T-helper 2 cell treated with Interferon-gamma antibody and Interleukin-4, amounts not matched to agents 100 ng/mL and 5 ng/mL, for 36 hours (primary cell): ENCODE data around the gene PIP5K1A. TPM values are rescaled to one million over a fixed set of nuclear protein-coding genes. Genes with fewer than 3 reads are reported as not detected.

ENCODE experiments used
- intact Hi-C: fragments of 100-400 bp; cut with micrococcal nuclease; formaldehyde crosslinking; loops from one replicate; pipeline ENCODE4 v1.15.1; 2023
- total RNA-seq: library from RNA; stranded (reverse); gene quantifications from 2 replicates; pipeline ENCODE4 v1.2.3, GENCODE V29; 2022

The PIP5K1A gene
- total RNA-seq, 1 donor from 2014 or later = 68.5 TPM

- intact Hi-C loops = no loop called here
Observed at GRCh38 chr1:151286619-151287340, 88.4 kb downstream of the PIP5K1A start.

- intact Hi-C loops = no loop called here
Observed at GRCh38 chr1:151287341-151287699, 89.0 kb downstream of the PIP5K1A start.

GRCh38 chr1:151287767-151288500 is 89.6 kb downstream of the PIP5K1A start:
- intact Hi-C loops = no loop called here

- intact Hi-C loops = no loop called here
Observed at GRCh38 chr1:151288502-151288901, 90.2 kb downstream of the PIP5K1A start.

- intact Hi-C loops = no loop called here
Observed at GRCh38 chr1:151289080-151289935, 91.0 kb downstream of the PIP5K1A start.

- intact Hi-C loops = no loop called here
Observed at GRCh38 chr1:151289991-151290708, 91.8 kb downstream of the PIP5K1A start.

- intact Hi-C loops = no loop called here
Observed at GRCh38 chr1:151290709-151291303, 92.5 kb downstream of the PIP5K1A start.

GRCh38 chr1:151292207-151293030 is 94.1 kb downstream of the PIP5K1A start:
- intact Hi-C loops = no loop called here

GRCh38 chr1:151293093-151293492 is 94.7 kb downstream of the PIP5K1A start:
- intact Hi-C loops = no loop called here

- intact Hi-C loops = no loop called here
Observed at GRCh38 chr1:151294742-151295462, 96.5 kb downstream of the PIP5K1A start.

Other genes with a start within 250 kb of the PIP5K1A start
- 167 and 172 TPM in 2 replicates for gene CERS2, start 223.7 kb upstream of the PIP5K1A start, total RNA-seq
- gene ANXA9, start 216.3 kb upstream of the PIP5K1A start, total RNA-seq = 0.09 TPM in 1 of 2 replicates, not detected in the other
- gene MINDY1, start 191.7 kb upstream of the PIP5K1A start, total RNA-seq = 20.9 and 21.4 TPM in 2 replicates
- 13.9 and 16.6 TPM in 2 replicates for gene PRUNE1, start 190.1 kb upstream of the PIP5K1A start, total RNA-seq
- 1.1 and 1.5 TPM in 2 replicates for gene BNIPL, start 162.0 kb upstream of the PIP5K1A start, total RNA-seq
- 1.0 and 1.8 TPM in 2 replicates for gene C1orf56, start 150.8 kb upstream of the PIP5K1A start, total RNA-seq
- 345 and 347 TPM in 2 replicates for gene CDC42SE1, start 138.9 kb upstream of the PIP5K1A start, total RNA-seq
- gene MLLT11, start 138.2 kb upstream of the PIP5K1A start, total RNA-seq = 3.4 and 4.0 TPM in 2 replicates
- 27.4 and 28.7 TPM in 2 replicates for gene GABPB2, start 127.8 kb upstream of the PIP5K1A start, total RNA-seq
- 1.6 and 1.8 TPM in 2 replicates for gene SEMA6C, start 51.9 kb upstream of the PIP5K1A start, total RNA-seq
- 27.7 and 28.5 TPM in 2 replicates for gene TNFAIP8L2, start 41.9 kb upstream of the PIP5K1A start, total RNA-seq
- gene LYSMD1, start 32.6 kb upstream of the PIP5K1A start, total RNA-seq = 2.8 and 2.9 TPM in 2 replicates
- gene SCNM1, start 32.4 kb upstream of the PIP5K1A start, total RNA-seq = 61.1 and 63.0 TPM in 2 replicates
- 1.7 and 2.8 TPM in 2 replicates for gene TMOD4, start 22.6 kb upstream of the PIP5K1A start, total RNA-seq
- 75.6 and 78.2 TPM in 2 replicates for gene VPS72, start 8.4 kb upstream of the PIP5K1A start, total RNA-seq
- gene PSMD4, start 56.2 kb downstream of the PIP5K1A start, total RNA-seq = 188 and 192 TPM in 2 replicates
- gene ZNF687, start 83.7 kb downstream of the PIP5K1A start, total RNA-seq = 20.1 and 24.0 TPM in 2 replicates
- 64.8 and 67.4 TPM in 2 replicates for gene PI4KB, start 128.9 kb downstream of the PIP5K1A start, total RNA-seq
- gene RFX5, start 148.7 kb downstream of the PIP5K1A start, total RNA-seq = 75.3 and 80.4 TPM in 2 replicates
- not detected in 2 replicates for gene SELENBP1, start 174.2 kb downstream of the PIP5K1A start, total RNA-seq
- 335 and 353 TPM in 2 replicates for gene PSMB4, start 201.0 kb downstream of the PIP5K1A start, total RNA-seq